ENCODE data around the gene PTPN4. TPM values are rescaled to one million over a fixed set of nuclear protein-coding genes. Genes with fewer than 3 reads are reported as not detected.

Gene PTPN4
- total and polyA plus RNA-seq, 2 of the 13 experiments (the other 11 are each of a cell fraction or from before 2014, with no cell fraction given), result 20.3 to 34.6 TPM

DNA sequence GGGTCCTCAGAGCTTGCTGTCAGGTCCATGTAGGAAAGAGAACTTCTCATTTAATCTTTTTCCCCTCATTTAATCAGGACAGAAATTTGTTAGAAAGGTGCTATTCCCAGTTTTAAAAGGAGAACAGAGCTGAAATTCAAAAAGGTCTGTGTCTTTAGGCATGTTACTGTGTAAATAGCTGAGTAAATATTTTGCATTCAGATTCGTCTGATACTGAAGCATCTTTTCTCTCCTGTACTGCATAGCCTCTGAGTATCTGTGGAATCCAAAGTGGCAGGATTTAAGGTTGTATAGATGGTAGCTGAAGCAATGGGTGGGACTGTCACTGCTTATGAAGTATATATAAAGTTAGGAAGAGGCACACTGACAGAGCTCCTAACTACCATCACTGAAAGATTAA lies 9.0 kb downstream of the PTPN4 start:
- Histone ChIP-seq H3K79me2 (ENCODE audit: insufficient read depth, low read length) (peaks cover 91% of the 10 kb centered on the region), H3K27me3 (ENCODE audit: control insufficient read depth in 1 of 2, insufficient read depth in 2 of 2, low read length in 2 of 2) (no peaks in the 10 kb centered on the region), H3K4me2 (ENCODE audit: low read depth, low read length) (peak overlapping the region; percentile 36), H2AFZ (ENCODE audit: low read length) (no peak overlapping the region), H4K20me1 (ENCODE audit: insufficient read depth, low read length) (peaks cover 30% of the 10 kb centered on the region), H3K9me3 (ENCODE audit: low read length) (no peaks in the 10 kb centered on the region), H3K9ac (ENCODE audit: insufficient read depth, low read depth, low read length) (no peak overlapping the region), H3K36me3 (replicated peaks in 1 of 2; ENCODE audit: control insufficient read depth in 1 of 2, insufficient read depth in 2 of 2, low read length in 2 of 2) (no peaks in the 10 kb centered on the region; a peak in 1 of 5 replicates), H3K4me1 (ENCODE audit: insufficient read depth, low read length) (peaks cover 59% of the 10 kb centered on the region), H3K27ac (ENCODE audit: extremely low read length, insufficient read depth, low read length) (no peak overlapping the region), H3K4me3 (replicated peaks in 1 of 3; ENCODE audit: insufficient read depth in 1 of 3, low read depth in 2 of 3, low read length in 3 of 3) (no peak overlapping the region)
- ATAC-seq (peak; percentile 70), DNase-seq (ENCODE audit: low spot score) (no peak), FAIRE-seq (no peak)
- POLR2A ChIA-PET, result interaction anchor here (1.2 kb wide), 1 partner anchor 9 kb away, joined by 4 read pairs; the partner anchor contains the start of gene PTPN4
- in situ Hi-C loops (cut with HindIII; ENCODE audit: extremely low pct_ligation_motif_present, low pct_unique_long_range_greater_than_20kb) (no loop called here), intact Hi-C loops (cut with micrococcal nuclease; ENCODE audit: unreplicated experiment) (no loop called here)
- CTCF ChIA-PET (ENCODE audit: low intra/inter-chr PET ratio, low total read pairs), result no interaction called here
- BruUV-seq (replicated peaks), result no TSS peak
- WGBS (ENCODE audit: low lambda C conversion rate), result 11% methylated on average over 1 of the region's 1 CpG
- no peak for TF ChIP-seq DR1 (CRISPR knock-in tag; IDR thresholded peaks at IDR 0.05)
- no peak for TF ChIP-seq ZNF556 (CRISPR knock-in tag; IDR thresholded peaks at IDR 0.05; ENCODE audit: borderline replicate concordance)
- no peak for TF ChIP-seq ZNF720 (CRISPR knock-in tag; IDR thresholded peaks at IDR 0.05)
- no peak for TF ChIP-seq ZNF251 (CRISPR knock-in tag; IDR thresholded peaks at IDR 0.05)
- TF ChIP-seq SSRP1 (CRISPR knock-in tag; IDR thresholded peaks at IDR 0.05), result 0 out of 2 replicates have a peak, but pooled peaks have one; percentile 33
- no peak for TF ChIP-seq ESRRA (CRISPR knock-in tag; IDR thresholded peaks at IDR 0.05; ENCODE audit: low read depth)
- TF ChIP-seq ZNF616 (CRISPR knock-in tag; IDR thresholded peaks at IDR 0.05; ENCODE audit: low read depth), result no peak
- TF ChIP-seq, protein P1, sequence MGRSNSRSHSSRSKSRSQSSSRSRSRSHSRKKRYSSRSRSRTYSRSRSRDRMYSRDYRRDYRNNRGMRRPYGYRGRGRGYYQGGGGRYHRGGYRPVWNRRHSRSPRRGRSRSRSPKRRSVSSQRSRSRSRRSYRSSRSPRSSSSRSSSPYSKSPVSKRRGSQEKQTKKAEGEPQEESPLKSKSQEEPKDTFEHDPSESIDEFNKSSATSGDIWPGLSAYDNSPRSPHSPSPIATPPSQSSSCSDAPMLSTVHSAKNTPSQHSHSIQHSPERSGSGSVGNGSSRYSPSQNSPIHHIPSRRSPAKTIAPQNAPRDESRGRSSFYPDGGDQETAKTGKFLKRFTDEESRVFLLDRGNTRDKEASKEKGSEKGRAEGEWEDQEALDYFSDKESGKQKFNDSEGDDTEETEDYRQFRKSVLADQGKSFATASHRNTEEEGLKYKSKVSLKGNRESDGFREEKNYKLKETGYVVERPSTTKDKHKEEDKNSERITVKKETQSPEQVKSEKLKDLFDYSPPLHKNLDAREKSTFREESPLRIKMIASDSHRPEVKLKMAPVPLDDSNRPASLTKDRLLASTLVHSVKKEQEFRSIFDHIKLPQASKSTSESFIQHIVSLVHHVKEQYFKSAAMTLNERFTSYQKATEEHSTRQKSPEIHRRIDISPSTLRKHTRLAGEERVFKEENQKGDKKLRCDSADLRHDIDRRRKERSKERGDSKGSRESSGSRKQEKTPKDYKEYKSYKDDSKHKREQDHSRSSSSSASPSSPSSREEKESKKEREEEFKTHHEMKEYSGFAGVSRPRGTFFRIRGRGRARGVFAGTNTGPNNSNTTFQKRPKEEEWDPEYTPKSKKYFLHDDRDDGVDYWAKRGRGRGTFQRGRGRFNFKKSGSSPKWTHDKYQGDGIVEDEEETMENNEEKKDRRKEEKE (IDR thresholded peaks at IDR 0.05), result no peak
- TF ChIP-seq TBP (CRISPR knock-in tag; IDR thresholded peaks at IDR 0.05), result no peak
- TF ChIP-seq ZFP36L1 (CRISPR knock-in tag; IDR thresholded peaks at IDR 0.05), result no peak
- no peak for TF ChIP-seq GATAD2A (CRISPR knock-in tag; IDR thresholded peaks at IDR 0.05)
- TF ChIP-seq, protein P2, sequence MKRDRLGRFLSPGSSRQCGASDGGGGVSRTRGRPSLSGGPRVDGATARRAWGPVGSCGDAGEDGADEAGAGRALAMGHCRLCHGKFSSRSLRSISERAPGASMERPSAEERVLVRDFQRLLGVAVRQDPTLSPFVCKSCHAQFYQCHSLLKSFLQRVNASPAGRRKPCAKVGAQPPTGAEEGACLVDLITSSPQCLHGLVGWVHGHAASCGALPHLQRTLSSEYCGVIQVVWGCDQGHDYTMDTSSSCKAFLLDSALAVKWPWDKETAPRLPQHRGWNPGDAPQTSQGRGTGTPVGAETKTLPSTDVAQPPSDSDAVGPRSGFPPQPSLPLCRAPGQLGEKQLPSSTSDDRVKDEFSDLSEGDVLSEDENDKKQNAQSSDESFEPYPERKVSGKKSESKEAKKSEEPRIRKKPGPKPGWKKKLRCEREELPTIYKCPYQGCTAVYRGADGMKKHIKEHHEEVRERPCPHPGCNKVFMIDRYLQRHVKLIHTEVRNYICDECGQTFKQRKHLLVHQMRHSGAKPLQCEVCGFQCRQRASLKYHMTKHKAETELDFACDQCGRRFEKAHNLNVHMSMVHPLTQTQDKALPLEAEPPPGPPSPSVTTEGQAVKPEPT (CRISPR knock-in tag; IDR thresholded peaks at IDR 0.05; ENCODE audit: low read depth), result no peak
- no peak for TF ChIP-seq ZNF235 (CRISPR knock-in tag; IDR thresholded peaks at IDR 0.05; ENCODE audit: borderline replicate concordance)
- TF ChIP-seq ZFP36L2 (CRISPR knock-in tag; IDR thresholded peaks at IDR 0.05), result no peak
- TF ChIP-seq ZNF451 (CRISPR knock-in tag; IDR thresholded peaks at IDR 0.05), result no peak
- TF ChIP-seq FOXA3 (CRISPR knock-in tag; IDR thresholded peaks at IDR 0.05), result peak; percentile 74; the same call in 1 of the 2 replicates
- TF ChIP-seq ZBTB42 (CRISPR knock-in tag; IDR thresholded peaks at IDR 0.05), result no peak
- TF ChIP-seq NKX3-1 (CRISPR knock-in tag; IDR thresholded peaks at IDR 0.05), result no peak
- TF ChIP-seq BCL6 (CRISPR knock-in tag; IDR thresholded peaks at IDR 0.05), result peak; percentile 11; the same call in 1 of the 2 replicates
- TF ChIP-seq ZNF382 (CRISPR knock-in tag; IDR thresholded peaks at IDR 0.05; ENCODE audit: borderline replicate concordance), result no peak
- 0 out of 2 replicates have a peak, but pooled peaks have one; percentile 12 for TF ChIP-seq SAP130 (CRISPR knock-in tag; IDR thresholded peaks at IDR 0.05; ENCODE audit: low read depth)
- TF ChIP-seq, protein P3, sequence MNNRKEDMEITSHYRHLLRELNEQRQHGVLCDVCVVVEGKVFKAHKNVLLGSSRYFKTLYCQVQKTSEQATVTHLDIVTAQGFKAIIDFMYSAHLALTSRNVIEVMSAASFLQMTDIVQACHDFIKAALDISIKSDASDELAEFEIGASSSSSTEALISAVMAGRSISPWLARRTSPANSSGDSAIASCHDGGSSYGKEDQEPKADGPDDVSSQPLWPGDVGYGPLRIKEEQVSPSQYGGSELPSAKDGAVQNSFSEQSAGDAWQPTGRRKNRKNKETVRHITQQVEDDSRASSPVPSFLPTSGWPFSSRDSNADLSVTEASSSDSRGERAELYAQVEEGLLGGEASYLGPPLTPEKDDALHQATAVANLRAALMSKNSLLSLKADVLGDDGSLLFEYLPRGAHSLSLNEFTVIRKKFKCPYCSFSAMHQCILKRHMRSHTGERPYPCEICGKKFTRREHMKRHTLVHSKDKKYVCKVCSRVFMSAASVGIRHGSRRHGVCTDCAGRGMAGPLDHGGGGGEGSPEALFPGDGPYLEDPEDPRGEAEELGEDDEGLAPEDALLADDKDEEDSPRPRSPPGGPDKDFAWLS (CRISPR knock-in tag; IDR thresholded peaks at IDR 0.05; ENCODE audit: borderline replicate concordance), result no peak

All from HepG2 (cell line).